ENCODE data around the gene CSNK1G1.

DNA sequence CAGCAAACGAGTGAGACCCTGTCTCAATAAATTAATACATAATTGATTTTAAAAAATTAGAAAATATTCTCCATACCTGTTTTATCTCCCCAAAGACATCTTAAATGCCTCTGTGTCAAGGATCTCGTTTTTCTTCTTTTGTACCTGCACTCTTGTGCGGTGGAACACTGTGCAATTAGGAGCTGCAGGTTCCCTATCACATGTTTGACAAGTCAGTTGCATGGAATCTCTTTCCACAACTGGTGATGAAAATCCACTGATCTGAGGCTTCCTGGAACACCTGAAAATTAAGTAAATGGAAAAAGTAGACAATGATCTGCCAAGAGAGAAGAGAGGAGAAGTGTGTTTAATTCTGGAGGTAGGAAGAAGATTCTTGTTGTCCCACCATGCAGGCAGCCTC lies 207.4 kb downstream of the CSNK1G1 start:
- no peak for TF ChIP-seq POLR2A (IDR thresholded peaks at IDR 0.05)
- TF ChIP-seq, protein P1, sequence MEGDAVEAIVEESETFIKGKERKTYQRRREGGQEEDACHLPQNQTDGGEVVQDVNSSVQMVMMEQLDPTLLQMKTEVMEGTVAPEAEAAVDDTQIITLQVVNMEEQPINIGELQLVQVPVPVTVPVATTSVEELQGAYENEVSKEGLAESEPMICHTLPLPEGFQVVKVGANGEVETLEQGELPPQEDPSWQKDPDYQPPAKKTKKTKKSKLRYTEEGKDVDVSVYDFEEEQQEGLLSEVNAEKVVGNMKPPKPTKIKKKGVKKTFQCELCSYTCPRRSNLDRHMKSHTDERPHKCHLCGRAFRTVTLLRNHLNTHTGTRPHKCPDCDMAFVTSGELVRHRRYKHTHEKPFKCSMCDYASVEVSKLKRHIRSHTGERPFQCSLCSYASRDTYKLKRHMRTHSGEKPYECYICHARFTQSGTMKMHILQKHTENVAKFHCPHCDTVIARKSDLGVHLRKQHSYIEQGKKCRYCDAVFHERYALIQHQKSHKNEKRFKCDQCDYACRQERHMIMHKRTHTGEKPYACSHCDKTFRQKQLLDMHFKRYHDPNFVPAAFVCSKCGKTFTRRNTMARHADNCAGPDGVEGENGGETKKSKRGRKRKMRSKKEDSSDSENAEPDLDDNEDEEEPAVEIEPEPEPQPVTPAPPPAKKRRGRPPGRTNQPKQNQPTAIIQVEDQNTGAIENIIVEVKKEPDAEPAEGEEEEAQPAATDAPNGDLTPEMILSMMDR (IDR thresholded peaks at IDR 0.05): no peak

All from uterus (tissue), 2 donors.